ENCODE measurements around the gene JAKMIP1. TPM values are rescaled to one million over a fixed set of nuclear protein-coding genes. Genes with fewer than 3 reads are reported as not detected.

JAKMIP1 gene
- total RNA-seq, 1 donor from 2014 or later, result 5.5 TPM

DNA sequence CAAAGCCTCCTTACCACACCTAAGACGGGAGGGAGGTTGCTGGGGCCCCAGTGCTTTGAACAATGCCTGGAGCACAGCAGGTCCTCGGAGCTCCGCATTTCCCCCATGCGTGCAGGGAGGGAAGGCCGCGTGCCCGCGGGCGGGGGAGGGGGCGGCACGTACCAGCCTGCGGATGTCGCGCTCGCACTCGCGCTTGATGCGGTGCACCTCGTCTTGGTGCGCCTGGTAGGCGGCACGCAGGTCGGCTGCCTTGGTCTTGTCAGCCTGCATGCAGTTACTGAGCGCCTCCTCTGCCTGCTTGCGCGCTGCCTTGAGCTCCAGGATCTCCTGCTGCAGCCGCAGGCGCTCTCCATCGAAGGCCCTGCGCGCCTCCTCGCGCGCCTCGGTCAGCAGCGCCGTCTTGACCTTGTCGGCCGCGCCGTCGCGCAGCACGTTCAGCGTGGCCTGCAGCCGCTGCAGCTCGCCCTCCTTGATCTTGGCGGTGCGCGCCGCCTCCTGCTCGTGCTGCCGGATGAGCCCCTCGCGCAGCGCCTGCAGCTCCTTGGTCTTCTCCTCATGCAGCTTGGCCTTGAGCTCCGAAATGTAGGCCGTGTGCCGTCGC lies 94.9 kb downstream of the JAKMIP1 start:
- no peak overlapping the region for H3K4me2 ChIP-seq
- DNase-seq (ENCODE audit: low spot score), result no peak
- no peaks in the 10 kb centered on the region for H3K27me3 ChIP-seq
- no peak overlapping the region for H3K27ac ChIP-seq
- Mint-ChIP-seq H3K27ac (no peak overlapping the region), H3K27me3 (ENCODE audit: insufficient read depth, low read depth) (peaks cover 11% of the 10 kb centered on the region), H3K4me3 (no peak overlapping the region), H3K9me3 (no peaks in the 10 kb centered on the region), H3K4me1 (peaks cover 15% of the 10 kb centered on the region), H3K36me3 (no peaks in the 10 kb centered on the region)
- H3F3A ChIP-seq (ENCODE audit: low read depth), result no peaks in the 10 kb centered on the region
- H3K36me3 ChIP-seq, result no peaks in the 10 kb centered on the region
- H4K20me1 ChIP-seq (ENCODE audit: low read depth), result no peaks in the 10 kb centered on the region
- no peak overlapping the region for H3K4me3 ChIP-seq
- H3K9me3 ChIP-seq (ENCODE audit: low read depth), result no peaks in the 10 kb centered on the region
- no peak overlapping the region for H2AFZ ChIP-seq (replicated peaks)
- no peak overlapping the region for H3K9ac ChIP-seq
- H3K79me2 ChIP-seq (ENCODE audit: low read depth), result no peaks in the 10 kb centered on the region
- TF ChIP-seq EZH2phosphoT487 (IDR thresholded peaks at IDR 0.05), result no peak
- TF ChIP-seq, protein P1, sequence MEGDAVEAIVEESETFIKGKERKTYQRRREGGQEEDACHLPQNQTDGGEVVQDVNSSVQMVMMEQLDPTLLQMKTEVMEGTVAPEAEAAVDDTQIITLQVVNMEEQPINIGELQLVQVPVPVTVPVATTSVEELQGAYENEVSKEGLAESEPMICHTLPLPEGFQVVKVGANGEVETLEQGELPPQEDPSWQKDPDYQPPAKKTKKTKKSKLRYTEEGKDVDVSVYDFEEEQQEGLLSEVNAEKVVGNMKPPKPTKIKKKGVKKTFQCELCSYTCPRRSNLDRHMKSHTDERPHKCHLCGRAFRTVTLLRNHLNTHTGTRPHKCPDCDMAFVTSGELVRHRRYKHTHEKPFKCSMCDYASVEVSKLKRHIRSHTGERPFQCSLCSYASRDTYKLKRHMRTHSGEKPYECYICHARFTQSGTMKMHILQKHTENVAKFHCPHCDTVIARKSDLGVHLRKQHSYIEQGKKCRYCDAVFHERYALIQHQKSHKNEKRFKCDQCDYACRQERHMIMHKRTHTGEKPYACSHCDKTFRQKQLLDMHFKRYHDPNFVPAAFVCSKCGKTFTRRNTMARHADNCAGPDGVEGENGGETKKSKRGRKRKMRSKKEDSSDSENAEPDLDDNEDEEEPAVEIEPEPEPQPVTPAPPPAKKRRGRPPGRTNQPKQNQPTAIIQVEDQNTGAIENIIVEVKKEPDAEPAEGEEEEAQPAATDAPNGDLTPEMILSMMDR (IDR thresholded peaks at IDR 0.05), result no peak
- peaks cover 12% of the 10 kb centered on the region for H3K4me1 ChIP-seq

DNA sequence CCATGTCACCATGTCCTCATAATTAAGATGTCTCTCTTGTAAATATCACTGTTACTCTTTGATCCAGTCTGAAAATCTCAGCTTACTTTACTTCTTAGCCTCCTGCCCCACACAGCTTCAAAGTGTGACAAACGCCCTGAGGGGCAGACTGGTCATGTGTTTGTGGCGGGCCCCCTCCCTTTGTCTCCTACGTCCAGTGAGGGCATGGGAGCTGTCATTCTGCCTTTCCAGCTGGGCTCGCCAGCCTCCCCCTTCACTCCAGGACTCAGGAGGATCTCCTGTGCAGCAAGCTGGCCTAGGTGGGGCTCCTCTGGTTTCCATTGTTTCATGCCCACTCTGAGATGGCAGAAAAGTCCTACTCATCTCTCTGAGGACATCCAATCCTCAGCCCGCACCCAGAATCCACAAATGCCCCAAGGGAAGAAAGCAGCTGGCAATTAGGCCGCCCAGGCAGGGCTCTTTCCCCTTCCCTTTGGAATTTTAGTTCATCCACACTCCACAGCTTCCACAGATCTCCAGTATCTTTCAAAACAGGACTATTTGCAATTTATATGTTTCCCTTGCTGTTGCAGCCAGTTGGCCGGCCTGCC lies 95.7 kb downstream of the JAKMIP1 start:
- Mint-ChIP-seq H3K9me3 (no peaks in the 10 kb centered on the region), H3K27ac (no peak overlapping the region), H3K4me3 (no peak overlapping the region), H3K4me1 (peaks cover 12% of the 10 kb centered on the region), H3K27me3 (ENCODE audit: insufficient read depth, low read depth) (peaks cover 11% of the 10 kb centered on the region), H3K36me3 (no peaks in the 10 kb centered on the region)
- no peak overlapping the region for H2AFZ ChIP-seq (replicated peaks)
- peaks cover 12% of the 10 kb centered on the region for H3K4me1 ChIP-seq
- no peak overlapping the region for H3K9ac ChIP-seq
- H3F3A ChIP-seq (ENCODE audit: low read depth), result no peaks in the 10 kb centered on the region
- H3K36me3 ChIP-seq, result no peaks in the 10 kb centered on the region
- no peak for DNase-seq (ENCODE audit: low spot score)
- no peak overlapping the region for H3K4me3 ChIP-seq
- no peak overlapping the region for H3K4me2 ChIP-seq
- no peaks in the 10 kb centered on the region for H4K20me1 ChIP-seq (ENCODE audit: low read depth)
- H3K27me3 ChIP-seq, result no peaks in the 10 kb centered on the region
- no peaks in the 10 kb centered on the region for H3K9me3 ChIP-seq (ENCODE audit: low read depth)
- no peak overlapping the region for H3K27ac ChIP-seq
- no peaks in the 10 kb centered on the region for H3K79me2 ChIP-seq (ENCODE audit: low read depth)
- TF ChIP-seq, protein P1 (IDR thresholded peaks at IDR 0.05), result no peak
- TF ChIP-seq EZH2phosphoT487 (IDR thresholded peaks at IDR 0.05) (no peak), EZH2 (IDR thresholded peaks at IDR 0.05) (no peak)

DNA sequence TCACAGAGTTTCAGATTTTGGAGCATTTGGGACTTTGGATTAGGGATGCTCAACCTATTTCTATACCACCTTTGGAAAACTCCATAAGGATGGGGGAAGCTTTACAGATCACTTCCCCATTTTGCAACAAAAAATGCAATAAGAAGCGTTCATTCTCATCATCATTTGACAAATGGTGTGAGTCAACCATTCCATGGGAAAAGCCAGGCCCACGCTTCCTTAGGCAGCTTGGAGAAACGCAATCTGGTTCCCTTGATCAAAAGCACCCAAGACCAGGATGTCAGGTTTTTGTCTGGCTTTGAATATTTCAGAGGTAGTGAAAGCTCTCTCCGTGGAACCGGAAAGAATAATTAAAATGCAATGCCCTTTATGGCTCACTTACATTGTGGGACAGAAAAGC lies 102.8 kb downstream of the JAKMIP1 start:
- peaks cover 2% of the 10 kb centered on the region for H3K27me3 Mint-ChIP-seq (ENCODE audit: insufficient read depth, low read depth)

More for the DNA sequence above, 102.8 kb downstream of the JAKMIP1 start:
- no peak overlapping the region for H2AFZ ChIP-seq (replicated peaks)
- Mint-ChIP-seq H3K36me3 (no peaks in the 10 kb centered on the region), H3K27ac (no peak overlapping the region), H3K9me3 (no peaks in the 10 kb centered on the region), H3K4me3 (no peak overlapping the region), H3K4me1 (no peaks in the 10 kb centered on the region)
- H3K9me3 ChIP-seq (ENCODE audit: low read depth), result no peaks in the 10 kb centered on the region
- no peaks in the 10 kb centered on the region for H3K4me1 ChIP-seq
- no peak overlapping the region for H3K9ac ChIP-seq
- H3F3A ChIP-seq (ENCODE audit: low read depth), result no peaks in the 10 kb centered on the region
- H3K79me2 ChIP-seq (ENCODE audit: low read depth), result no peaks in the 10 kb centered on the region
- H3K4me2 ChIP-seq, result no peak overlapping the region
- H3K36me3 ChIP-seq, result no peaks in the 10 kb centered on the region
- no peaks in the 10 kb centered on the region for H4K20me1 ChIP-seq (ENCODE audit: low read depth)
- TF ChIP-seq, protein P1 (IDR thresholded peaks at IDR 0.05), result no peak
- TF ChIP-seq EZH2 (IDR thresholded peaks at IDR 0.05) (no peak), EZH2phosphoT487 (IDR thresholded peaks at IDR 0.05) (no peak)
- DNase-seq (ENCODE audit: low spot score), result no peak
- H3K4me3 ChIP-seq, result no peak overlapping the region
- no peak overlapping the region for H3K27ac ChIP-seq
- H3K27me3 ChIP-seq, result no peaks in the 10 kb centered on the region

Measured in neural progenitor cell (in vitro differentiated cells).